ENCODE results near the gene DEXI.

DEXI gene

GRCh38 chr16:10895053-10895946, 47.0 kb downstream of the DEXI start:
- Mint-ChIP-seq H3K9me3 (no peaks in the 10 kb centered on the region), H3K27ac (peak overlapping the region; percentile 85)

GRCh38 chr16:10892782-10893318, 49.4 kb downstream of the DEXI start:
- intact Hi-C loops (cut with micrococcal nuclease): no loop called here
- Mint-ChIP-seq H3K36me3 (ENCODE audit: low read depth) (peaks cover 100% of the 10 kb centered on the region), H3K4me3 (peak overlapping the region; percentile 82), H3K27me3 (no peaks in the 10 kb centered on the region), H3K27ac (peak overlapping the region; percentile 92), H3K4me1 (ENCODE audit: low read depth) (peaks cover 97% of the 10 kb centered on the region), H3K9me3 (no peaks in the 10 kb centered on the region)

More at GRCh38 chr16:10895053-10895946, 47.0 kb downstream of the DEXI start:
- H3K4me3 Mint-ChIP-seq: peak overlapping the region; percentile 35
- H3K36me3 Mint-ChIP-seq (ENCODE audit: low read depth): peaks cover 100% of the 10 kb centered on the region
- H3K27me3 Mint-ChIP-seq: no peaks in the 10 kb centered on the region
- intact Hi-C loops (cut with micrococcal nuclease): no loop called here
- peaks cover 97% of the 10 kb centered on the region for H3K4me1 Mint-ChIP-seq (ENCODE audit: low read depth)

GRCh38 chr16:10889855-10890254, 52.4 kb downstream of the DEXI start:
- H3K4me3 Mint-ChIP-seq: peak overlapping the region; percentile 69
- peaks cover 97% of the 10 kb centered on the region for H3K4me1 Mint-ChIP-seq (ENCODE audit: low read depth)
- intact Hi-C loops (cut with micrococcal nuclease): no loop called here
- H3K36me3 Mint-ChIP-seq (ENCODE audit: low read depth): peaks cover 100% of the 10 kb centered on the region
- no peaks in the 10 kb centered on the region for H3K9me3 Mint-ChIP-seq
- no peaks in the 10 kb centered on the region for H3K27me3 Mint-ChIP-seq
- H3K27ac Mint-ChIP-seq: peak overlapping the region; percentile 92

GRCh38 chr16:10888320-10888937, 53.8 kb downstream of the DEXI start:
- no peaks in the 10 kb centered on the region for H3K9me3 Mint-ChIP-seq
- intact Hi-C loops (cut with micrococcal nuclease): no loop called here
- peaks cover 100% of the 10 kb centered on the region for H3K36me3 Mint-ChIP-seq (ENCODE audit: low read depth)
- peak overlapping the region; percentile 92 for H3K27ac Mint-ChIP-seq
- H3K4me1 Mint-ChIP-seq (ENCODE audit: low read depth): peaks cover 100% of the 10 kb centered on the region
- H3K27me3 Mint-ChIP-seq: no peaks in the 10 kb centered on the region
- H3K4me3 Mint-ChIP-seq: peak overlapping the region; percentile 69

DNA sequence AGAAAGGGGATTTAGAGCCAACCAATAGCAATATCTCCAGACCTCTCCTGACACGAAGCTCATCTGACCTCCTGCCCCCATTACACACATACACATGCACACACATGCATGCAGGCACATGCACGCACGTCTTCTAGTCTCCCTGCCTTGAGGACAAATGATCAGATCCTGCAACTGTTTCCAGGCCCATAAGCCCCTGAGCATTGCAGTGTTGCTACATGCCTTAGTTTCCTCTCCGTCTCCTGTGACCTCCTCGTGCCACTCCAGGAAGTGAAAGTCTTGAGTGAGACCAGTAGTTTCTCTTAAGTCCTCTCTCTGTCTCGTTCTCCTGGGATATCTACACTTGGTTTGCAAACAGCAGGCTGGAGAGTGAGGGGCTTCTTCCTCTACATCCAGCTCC, 57.0 kb downstream of the DEXI start:
- Mint-ChIP-seq H3K9me3 (no peaks in the 10 kb centered on the region), H3K27me3 (no peaks in the 10 kb centered on the region), H3K4me3 (peak overlapping the region; percentile 45), H3K27ac (peak overlapping the region; percentile 92), H3K36me3 (ENCODE audit: low read depth) (peaks cover 100% of the 10 kb centered on the region), H3K4me1 (ENCODE audit: low read depth) (peaks cover 100% of the 10 kb centered on the region)
- intact Hi-C loops (cut with micrococcal nuclease): no loop called here

DNA sequence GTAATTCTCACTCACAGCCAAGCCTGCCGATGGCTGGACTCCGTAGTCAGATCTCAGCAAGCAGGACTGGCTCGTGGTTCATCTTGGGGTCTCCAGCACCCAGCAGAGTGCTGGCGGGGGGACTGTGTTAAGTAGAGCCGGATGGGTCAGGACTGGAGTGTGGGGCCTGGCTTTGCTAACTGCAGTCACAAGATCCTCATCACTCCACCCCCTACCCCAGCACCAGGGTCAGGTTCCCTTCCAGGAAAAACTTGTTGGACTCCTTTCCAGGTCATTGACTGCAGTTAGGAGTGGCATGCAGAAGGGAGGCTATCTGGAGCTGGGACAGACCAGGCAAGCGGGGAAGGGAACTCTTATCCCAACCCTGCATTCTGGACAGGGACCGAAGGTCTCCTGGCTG, 59.3 kb downstream of the DEXI start:
- Mint-ChIP-seq H3K27me3 (no peaks in the 10 kb centered on the region), H3K4me1 (ENCODE audit: low read depth) (peaks cover 78% of the 10 kb centered on the region), H3K4me3 (peak overlapping the region; percentile 18), H3K9me3 (no peaks in the 10 kb centered on the region), H3K27ac (peak overlapping the region; percentile 92), H3K36me3 (ENCODE audit: low read depth) (peaks cover 100% of the 10 kb centered on the region)
- intact Hi-C loops (cut with micrococcal nuclease): no loop called here

DNA sequence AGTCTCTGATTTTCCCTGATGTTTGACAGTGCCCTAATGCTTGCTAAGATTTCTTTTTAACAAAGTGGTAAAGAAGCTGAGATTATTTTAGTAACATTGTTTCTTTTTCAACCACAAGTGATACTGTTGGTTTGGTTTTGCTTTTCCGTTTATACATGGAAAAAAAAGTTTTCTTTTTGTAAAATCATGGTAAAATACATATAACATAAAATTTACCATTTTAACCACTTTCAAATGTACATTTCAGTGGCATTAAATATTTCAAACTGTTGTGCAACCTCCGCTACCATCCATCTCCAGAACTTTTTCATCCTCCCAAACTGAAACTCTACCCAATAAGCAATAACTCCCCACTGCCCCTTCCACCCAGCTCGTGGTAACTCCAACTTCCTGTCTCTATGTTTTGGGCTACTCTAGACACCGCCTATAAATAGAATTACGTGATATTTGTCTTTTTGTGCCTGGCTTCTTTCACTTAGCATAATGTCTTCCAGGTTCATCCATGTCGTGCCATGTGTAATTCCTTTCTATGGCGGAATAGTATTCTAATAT, 60.7 kb downstream of the DEXI start:
- no peaks in the 10 kb centered on the region for H3K9me3 Mint-ChIP-seq
- intact Hi-C loops (cut with micrococcal nuclease): loop anchor here (2.0 kb wide), 1 partner anchor 137 kb away; no protein-coding TSS in a partner anchor
- no peaks in the 10 kb centered on the region for H3K27me3 Mint-ChIP-seq
- peak overlapping the region; percentile 89 for H3K4me3 Mint-ChIP-seq
- H3K4me1 Mint-ChIP-seq (ENCODE audit: low read depth): peaks cover 66% of the 10 kb centered on the region
- peaks cover 100% of the 10 kb centered on the region for H3K36me3 Mint-ChIP-seq (ENCODE audit: low read depth)
- peak overlapping the region; percentile 92 for H3K27ac Mint-ChIP-seq

DNA sequence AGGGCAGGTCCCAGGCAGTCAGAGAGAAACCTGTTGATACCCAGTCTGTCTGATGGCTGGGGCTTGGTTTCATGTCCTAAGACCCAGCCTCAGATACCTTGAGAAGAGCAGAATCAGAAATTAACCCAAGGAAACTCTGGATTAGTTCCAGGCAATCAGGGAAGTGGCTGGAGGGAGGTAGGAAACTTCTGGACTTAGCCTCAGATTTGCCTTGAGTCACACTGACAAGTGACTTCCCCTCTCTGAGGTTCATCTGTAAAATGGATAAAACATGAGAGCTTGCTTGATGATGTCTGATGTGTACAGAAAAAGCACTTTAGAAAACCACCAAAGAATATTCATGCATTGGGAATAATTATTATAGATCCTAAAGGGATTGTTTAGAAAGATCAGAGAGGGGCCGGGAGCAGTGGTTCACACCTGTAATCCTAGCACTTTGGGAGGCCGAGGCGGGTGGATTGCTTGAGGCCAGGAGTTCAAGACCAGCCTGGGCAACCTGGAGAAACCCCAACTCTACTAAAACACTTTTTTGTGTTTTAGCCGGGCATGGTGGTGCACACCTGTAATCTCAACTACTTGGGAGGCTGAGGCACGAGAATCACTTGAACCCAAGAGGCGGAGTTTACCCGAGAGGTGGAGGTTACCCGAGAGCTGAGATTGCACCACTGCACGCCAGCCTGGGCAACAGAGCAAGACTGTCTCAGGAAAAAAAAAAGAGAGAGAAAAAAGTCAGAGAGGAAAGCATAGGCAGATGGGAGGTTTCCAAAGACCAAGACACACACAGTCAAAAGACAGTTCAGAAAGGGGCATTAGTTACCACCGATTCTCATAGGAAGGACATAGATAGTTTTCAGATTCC, 61.4 kb downstream of the DEXI start:
- Mint-ChIP-seq H3K4me3 (peak overlapping the region; percentile 89), H3K36me3 (ENCODE audit: low read depth) (peaks cover 100% of the 10 kb centered on the region), H3K9me3 (no peaks in the 10 kb centered on the region), H3K27me3 (no peaks in the 10 kb centered on the region), H3K27ac (peak overlapping the region; percentile 92), H3K4me1 (ENCODE audit: low read depth) (peaks cover 66% of the 10 kb centered on the region)
- intact Hi-C loops (cut with micrococcal nuclease): loop anchor here (2.0 kb wide), 1 partner anchor 136 kb away; no protein-coding TSS in a partner anchor

DNA sequence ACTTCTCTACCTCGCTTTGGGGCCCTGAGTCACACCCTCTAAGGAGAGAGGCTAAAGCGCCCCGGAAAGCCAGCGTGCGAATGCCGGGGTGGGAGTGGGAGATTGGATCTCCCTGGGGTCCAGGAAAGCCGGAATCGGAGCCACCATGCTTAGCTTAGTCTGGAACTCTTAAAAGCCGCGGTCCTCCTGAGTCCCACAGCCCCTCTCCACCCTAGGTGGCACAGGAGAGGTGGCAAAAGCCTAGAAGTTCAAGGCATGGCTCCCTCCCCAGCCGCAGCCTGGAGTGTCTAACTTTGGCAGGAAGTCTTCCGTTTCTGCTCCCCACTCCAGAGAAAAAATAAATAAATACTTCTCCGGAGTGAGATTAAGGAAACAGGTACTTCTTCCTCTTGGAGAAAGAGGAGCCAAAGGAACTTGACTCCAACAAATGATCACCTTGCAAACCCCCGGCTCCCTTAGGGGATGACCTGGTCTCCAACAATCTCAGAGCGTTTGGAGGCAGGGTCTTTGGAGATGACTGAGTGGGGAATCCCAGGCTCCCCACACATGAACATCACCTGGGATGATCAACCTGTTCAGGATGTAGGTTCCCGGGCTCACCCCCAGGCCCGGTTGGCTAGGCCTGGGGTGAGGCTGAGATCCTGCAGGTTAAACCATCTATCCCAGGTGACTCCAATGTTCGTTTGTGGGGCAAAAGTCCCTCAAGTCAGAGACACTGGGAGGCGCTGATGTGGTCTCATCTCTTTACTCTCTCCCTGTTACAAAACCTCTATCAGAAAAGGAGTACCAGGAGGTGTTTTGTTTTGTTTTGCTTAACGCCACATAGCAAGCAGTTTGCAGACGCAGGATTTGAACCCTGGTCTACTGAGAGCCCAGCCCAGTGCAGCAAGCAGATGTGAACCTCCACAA, 62.3 kb downstream of the DEXI start:
- H3K27ac Mint-ChIP-seq: peak overlapping the region; percentile 92
- peaks cover 66% of the 10 kb centered on the region for H3K4me1 Mint-ChIP-seq (ENCODE audit: low read depth)
- no peaks in the 10 kb centered on the region for H3K9me3 Mint-ChIP-seq
- H3K36me3 Mint-ChIP-seq (ENCODE audit: low read depth): peaks cover 100% of the 10 kb centered on the region
- peak overlapping the region; percentile 89 for H3K4me3 Mint-ChIP-seq
- intact Hi-C loops (cut with micrococcal nuclease): loop anchor here (2.0 to 5.0 kb wide), 2 partner anchors 73 to 135 kb away; no protein-coding TSS in a partner anchor
- H3K27me3 Mint-ChIP-seq: no peaks in the 10 kb centered on the region

All from dendritic cell treated with granulocyte-macrophage colony-stimulating factor and Interleukin-4, amounts not matched to agents 40 ng/mL and 50 ng/mL, for 4 days (primary cell).